HG02981 (cell line): ENCODE measurements around the gene MATCAP1.

ENCODE experiments used
- ATAC-seq: cut with Tn5 transposase; IDR thresholded peaks from one replicate; pipeline ENCODE4 v1.9.1; 2021; ENCODE audit warnings: mild to moderate bottlenecking, moderate library complexity; ENCODE audit not compliant: unreplicated experiment

MATCAP1 gene

GRCh38 chr16:67144943-67145342 lies 38.8 kb downstream of the MATCAP1 start:
- ATAC-seq, result no peak

- ATAC-seq, result no peak
These were observed 41.4 kb downstream of the MATCAP1 start for GRCh38 chr16:67142342-67142741.

GRCh38 chr16:67141391-67141790 lies 42.4 kb downstream of the MATCAP1 start:
- no peak for ATAC-seq

GRCh38 chr16:67137605-67138004 lies 46.2 kb downstream of the MATCAP1 start:
- ATAC-seq, result no peak

GRCh38 chr16:67129422-67129821 lies 54.3 kb downstream of the MATCAP1 start:
- no peak for ATAC-seq

GRCh38 chr16:67128887-67129286 lies 54.9 kb downstream of the MATCAP1 start:
- no peak for ATAC-seq

GRCh38 chr16:67128417-67128816 lies 55.3 kb downstream of the MATCAP1 start:
- ATAC-seq, result no peak
